ENCODE results near the gene GABRB2. TPM values are rescaled to one million over a fixed set of nuclear protein-coding genes. Genes with fewer than 3 reads are reported as not detected.

Gene GABRB2
- total RNA-seq, 4 donors from 2014 or later: 1.9 to 8.0 (median 2.3) TPM

DNA sequence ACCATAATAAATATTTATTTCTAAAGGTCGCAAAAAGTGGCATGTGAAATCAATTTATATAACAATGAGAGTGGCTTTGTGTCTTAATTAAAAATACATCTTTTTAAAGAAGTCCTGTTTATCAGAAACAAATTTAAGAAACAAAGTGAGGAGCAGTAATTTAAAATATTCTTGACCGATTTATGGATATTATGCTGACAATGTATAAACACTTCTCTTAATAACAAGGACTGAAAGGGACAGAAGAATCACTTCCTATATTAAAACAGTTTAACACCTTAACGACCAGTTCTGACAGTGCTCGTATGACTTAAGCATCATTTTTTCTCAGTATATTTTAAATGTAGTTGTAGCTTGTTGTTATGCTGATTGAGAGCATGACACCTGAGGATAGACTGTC is 149.1 kb downstream of the GABRB2 start:
- no peak for ATAC-seq (ENCODE audit: low FRiP score)
- no peak for DNase-seq (ENCODE audit: low spot score)
- TF ChIP-seq, protein P1, sequence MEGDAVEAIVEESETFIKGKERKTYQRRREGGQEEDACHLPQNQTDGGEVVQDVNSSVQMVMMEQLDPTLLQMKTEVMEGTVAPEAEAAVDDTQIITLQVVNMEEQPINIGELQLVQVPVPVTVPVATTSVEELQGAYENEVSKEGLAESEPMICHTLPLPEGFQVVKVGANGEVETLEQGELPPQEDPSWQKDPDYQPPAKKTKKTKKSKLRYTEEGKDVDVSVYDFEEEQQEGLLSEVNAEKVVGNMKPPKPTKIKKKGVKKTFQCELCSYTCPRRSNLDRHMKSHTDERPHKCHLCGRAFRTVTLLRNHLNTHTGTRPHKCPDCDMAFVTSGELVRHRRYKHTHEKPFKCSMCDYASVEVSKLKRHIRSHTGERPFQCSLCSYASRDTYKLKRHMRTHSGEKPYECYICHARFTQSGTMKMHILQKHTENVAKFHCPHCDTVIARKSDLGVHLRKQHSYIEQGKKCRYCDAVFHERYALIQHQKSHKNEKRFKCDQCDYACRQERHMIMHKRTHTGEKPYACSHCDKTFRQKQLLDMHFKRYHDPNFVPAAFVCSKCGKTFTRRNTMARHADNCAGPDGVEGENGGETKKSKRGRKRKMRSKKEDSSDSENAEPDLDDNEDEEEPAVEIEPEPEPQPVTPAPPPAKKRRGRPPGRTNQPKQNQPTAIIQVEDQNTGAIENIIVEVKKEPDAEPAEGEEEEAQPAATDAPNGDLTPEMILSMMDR (IDR thresholded peaks at IDR 0.05): no peak

DNA sequence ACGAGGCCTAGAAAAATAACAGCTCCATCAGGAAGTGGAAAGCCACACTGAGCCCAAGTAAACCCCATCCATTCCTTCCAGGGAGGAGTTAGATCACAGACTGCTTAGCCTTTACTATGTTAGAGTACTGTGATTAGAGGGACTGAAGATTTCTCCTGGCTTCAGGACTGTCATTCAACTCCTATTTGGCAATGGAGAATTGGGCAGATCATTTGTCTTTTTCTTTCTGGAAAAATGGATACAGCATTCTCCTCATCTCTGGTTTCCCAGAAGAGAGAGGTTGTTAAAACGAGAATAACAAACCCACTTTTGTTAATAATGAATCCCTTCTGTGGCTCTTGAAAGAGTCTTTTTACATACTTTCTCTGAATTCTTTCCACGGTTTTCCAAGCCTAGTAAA is 150.4 kb downstream of the GABRB2 start:
- DNase-seq (ENCODE audit: low spot score): no peak
- TF ChIP-seq, protein P1 (IDR thresholded peaks at IDR 0.05): no peak
- ATAC-seq (ENCODE audit: low FRiP score): no peak

DNA sequence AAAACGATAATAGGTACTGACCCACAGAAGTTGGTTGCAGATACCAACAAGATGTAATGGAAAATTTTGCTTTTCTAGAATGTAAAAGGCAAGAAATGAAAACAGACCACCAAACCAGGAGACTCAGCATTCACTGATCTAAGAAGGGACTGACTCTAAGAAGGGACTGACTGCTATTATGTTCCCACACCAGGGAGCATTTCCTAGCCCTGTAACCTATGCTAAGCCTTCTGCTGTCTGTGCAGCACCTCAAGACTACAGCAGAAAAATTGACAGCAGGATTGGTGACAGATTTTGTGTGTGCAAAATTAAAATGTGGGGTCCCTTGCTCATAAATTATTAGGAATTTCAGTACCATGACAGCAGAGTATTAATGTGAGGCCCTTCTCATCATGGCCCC is 154.8 kb downstream of the GABRB2 start:
- DNase-seq (ENCODE audit: low spot score) (no peak), ATAC-seq (ENCODE audit: low FRiP score) (no peak)
- TF ChIP-seq, protein P1 (IDR thresholded peaks at IDR 0.05): no peak

DNA sequence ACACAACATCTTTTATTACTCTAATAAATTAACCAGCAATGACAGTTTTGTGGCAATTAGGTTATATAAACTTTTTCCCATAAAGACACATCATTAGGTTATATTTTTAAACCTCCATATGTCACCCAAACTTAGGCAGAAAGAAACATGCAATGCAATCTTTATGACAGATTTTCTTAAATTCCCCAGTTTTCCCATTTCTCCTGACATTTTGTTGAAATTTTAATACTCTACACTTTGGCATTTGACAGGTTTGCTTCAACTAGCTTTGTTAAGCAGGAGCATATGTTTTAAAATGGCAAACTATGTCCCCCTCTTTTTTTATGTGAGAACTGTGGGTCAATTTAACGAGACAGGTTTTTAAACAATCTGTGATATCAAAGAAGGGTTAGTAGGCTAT is 155.5 kb downstream of the GABRB2 start:
- ATAC-seq (ENCODE audit: low FRiP score) (no peak), DNase-seq (ENCODE audit: low spot score) (no peak)
- TF ChIP-seq, protein P1 (IDR thresholded peaks at IDR 0.05): no peak

DNA sequence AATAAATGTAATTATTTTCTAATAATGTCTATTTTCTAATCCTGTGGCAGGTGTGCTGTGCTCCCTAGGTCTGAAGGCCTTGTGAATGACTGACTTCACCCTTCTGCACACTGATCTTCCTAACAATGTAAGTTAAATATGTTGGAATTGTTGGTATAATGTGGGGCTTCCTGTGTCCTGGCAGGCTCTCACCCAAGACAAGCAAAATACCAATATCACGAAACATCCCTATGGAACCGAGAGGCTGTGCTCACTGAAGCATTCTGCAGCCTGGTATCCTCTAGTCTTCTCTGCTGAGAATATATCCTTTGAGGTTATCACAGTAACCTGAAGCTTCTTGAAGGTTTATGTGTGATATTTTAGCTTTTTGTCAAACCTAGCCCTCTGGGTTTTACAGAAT is 159.4 kb downstream of the GABRB2 start:
- TF ChIP-seq, protein P1 (IDR thresholded peaks at IDR 0.05): no peak
- DNase-seq (ENCODE audit: low spot score) (no peak), ATAC-seq (ENCODE audit: low FRiP score) (no peak)

DNA sequence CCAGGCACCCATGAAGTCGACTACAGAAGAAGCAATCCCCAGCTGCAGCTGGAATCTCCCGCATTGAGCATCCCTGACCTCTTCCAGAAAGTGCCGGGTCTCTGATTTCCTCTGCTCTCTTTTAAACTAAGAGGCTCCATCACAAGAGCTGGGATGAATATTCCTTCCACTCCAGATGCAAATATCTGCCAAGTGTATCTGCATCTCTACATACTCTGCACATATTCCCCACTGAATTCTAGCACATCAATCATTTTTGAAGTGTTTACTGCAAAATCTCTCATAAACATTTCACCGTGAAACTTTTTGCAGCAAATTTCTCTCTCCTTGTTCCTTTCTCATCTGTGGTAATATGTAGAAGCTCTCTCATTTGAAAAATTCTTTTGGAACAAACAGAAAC is 161.5 kb downstream of the GABRB2 start:
- no peak for DNase-seq (ENCODE audit: low spot score)
- ATAC-seq (ENCODE audit: low FRiP score): no peak
- TF ChIP-seq, protein P1 (IDR thresholded peaks at IDR 0.05): no peak

DNA sequence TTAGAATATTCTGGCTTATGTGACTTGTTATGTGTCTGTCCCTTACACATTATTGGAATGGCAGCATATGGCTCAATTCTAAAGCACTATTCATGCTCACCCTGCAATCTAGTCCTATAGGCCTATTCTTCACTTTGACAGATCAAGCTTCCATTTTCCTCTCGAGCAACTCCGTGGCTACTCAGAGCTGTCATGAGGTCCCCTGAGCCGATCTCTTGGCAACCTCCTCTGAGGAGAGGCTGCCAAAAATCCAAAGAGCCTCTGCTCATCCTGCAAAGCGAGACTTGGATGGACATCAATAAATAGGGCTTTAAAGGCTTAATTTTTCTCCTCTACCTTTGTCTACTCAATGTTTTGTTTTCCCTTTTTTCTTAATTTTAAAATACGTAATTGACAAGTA is 163.8 kb downstream of the GABRB2 start:
- no peak for ATAC-seq (ENCODE audit: low FRiP score)
- DNase-seq (ENCODE audit: low spot score): no peak
- TF ChIP-seq, protein P1 (IDR thresholded peaks at IDR 0.05): no peak
